Hepatocyte (in vitro differentiated cells): ENCODE results near the gene PLBD2.

Source experiments
- EZH2 ChIP-seq: fragments of 200-600 bp; sonication (generic); IDR thresholded peaks from 2 replicates; pipeline ENCODE4 v1.6.1; 2016; ENCODE audit warnings: antibody characterized with exemption, mild to moderate bottlenecking, borderline replicate concordance
- EZH2phosphoT487 ChIP-seq: fragments of 200-600 bp; sonication (generic); IDR thresholded peaks from one replicate; pipeline ENCODE4 v1.6.1; 2018; ENCODE audit warnings: antibody characterized with exemption, mild to moderate bottlenecking, low read depth, moderate library complexity; ENCODE audit not compliant: unreplicated experiment, severe bottlenecking
- TF ChIP-seq, protein P1 (sequence below): fragments of 200-600 bp; sonication (generic); IDR thresholded peaks from 2 replicates; pipeline ENCODE4 v1.5.1; 2016; ENCODE audit warnings: antibody characterized with exemption, mild to moderate bottlenecking; ENCODE audit not compliant: poor library complexity

DNA sequence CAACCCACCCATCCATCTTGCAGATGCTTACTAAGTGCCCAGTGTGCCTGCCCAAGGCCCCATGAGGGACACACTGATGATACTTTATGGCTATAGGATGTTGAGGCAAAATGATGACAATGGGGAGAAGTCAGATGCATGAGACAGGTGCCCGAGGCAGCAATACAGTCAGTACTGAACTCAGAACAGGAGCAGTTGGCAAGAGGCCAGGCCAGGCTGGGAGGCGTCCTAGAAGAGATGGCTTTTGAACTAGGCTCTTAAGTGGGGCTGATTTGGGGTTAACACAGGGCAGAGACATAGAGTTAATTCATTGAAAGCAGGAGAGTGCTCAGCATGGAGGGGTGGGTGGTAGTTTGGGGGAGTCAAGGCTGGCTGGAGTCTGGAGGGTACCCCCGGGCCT is 15.6 kb downstream of the PLBD2 start:
- TF ChIP-seq EZH2 (no peak), EZH2phosphoT487 (no peak)
- TF ChIP-seq, protein P1, sequence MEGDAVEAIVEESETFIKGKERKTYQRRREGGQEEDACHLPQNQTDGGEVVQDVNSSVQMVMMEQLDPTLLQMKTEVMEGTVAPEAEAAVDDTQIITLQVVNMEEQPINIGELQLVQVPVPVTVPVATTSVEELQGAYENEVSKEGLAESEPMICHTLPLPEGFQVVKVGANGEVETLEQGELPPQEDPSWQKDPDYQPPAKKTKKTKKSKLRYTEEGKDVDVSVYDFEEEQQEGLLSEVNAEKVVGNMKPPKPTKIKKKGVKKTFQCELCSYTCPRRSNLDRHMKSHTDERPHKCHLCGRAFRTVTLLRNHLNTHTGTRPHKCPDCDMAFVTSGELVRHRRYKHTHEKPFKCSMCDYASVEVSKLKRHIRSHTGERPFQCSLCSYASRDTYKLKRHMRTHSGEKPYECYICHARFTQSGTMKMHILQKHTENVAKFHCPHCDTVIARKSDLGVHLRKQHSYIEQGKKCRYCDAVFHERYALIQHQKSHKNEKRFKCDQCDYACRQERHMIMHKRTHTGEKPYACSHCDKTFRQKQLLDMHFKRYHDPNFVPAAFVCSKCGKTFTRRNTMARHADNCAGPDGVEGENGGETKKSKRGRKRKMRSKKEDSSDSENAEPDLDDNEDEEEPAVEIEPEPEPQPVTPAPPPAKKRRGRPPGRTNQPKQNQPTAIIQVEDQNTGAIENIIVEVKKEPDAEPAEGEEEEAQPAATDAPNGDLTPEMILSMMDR, result no peak
